HG03196 (cell line): ENCODE results near the gene CMYA5.

ENCODE experiments used
- ATAC-seq: cut with Tn5 transposase; IDR thresholded peaks from one replicate; pipeline ENCODE4 v1.9.1; 2021; ENCODE audit not compliant: unreplicated experiment

CMYA5 gene

DNA sequence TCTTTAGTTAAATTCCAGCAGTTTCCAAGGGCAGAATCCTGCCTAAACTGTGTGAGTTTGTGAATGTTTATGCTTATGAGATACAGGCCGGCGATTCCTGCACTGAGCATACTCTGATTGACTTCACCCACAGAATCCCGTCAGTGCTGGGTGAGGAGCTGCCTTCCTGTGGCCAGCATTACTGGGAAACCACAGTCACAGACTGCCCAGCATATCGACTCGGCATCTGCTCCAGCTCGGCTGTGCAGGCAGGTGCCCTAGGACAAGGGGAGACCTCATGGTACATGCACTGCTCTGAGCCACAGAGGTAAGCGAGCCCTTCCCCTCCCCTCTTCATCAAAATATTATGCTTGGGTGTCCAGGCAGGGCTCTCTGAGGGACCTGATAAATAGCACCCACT, 103.7 kb downstream of the CMYA5 start:
- ATAC-seq = no peak

DNA sequence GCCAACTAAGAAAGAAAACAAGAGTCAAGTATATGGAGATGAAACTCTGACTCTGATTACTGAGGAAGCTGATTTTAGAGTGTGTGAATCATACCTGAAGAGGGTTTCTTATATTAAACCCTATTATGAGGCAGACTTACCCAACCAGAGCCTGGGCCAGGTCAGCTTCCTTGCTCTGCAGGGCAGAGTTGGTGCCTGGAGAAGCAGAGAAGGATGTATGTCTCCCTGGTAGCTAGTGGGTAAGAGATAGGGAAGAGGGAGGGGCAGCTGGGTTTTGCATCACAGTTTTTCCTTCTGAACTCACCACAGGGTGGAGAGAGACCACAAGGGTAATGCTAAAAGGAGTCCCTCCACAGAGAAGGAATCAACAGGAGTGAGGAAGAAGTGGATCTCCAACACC, 104.1 kb downstream of the CMYA5 start:
- ATAC-seq = no peak

DNA sequence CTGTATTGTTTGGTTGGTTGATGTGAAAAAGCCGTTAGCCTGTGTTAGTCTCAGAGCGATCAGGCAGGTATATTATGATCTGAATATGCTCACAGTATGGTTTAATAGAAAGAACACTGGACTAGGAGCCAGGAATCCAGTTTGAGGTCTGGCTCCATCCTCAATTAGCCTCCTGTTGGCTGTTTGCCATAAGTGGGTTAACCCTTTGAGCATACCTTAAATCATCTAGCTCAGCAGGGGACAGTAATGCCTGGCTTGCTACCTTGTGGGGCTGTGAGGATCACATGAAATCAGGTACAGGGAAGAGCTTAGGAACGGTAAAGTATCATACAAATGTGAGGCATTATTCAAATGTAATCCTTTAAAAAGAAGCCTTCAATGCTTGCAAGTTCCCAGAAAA, 104.7 kb downstream of the CMYA5 start:
- ATAC-seq = no peak

DNA sequence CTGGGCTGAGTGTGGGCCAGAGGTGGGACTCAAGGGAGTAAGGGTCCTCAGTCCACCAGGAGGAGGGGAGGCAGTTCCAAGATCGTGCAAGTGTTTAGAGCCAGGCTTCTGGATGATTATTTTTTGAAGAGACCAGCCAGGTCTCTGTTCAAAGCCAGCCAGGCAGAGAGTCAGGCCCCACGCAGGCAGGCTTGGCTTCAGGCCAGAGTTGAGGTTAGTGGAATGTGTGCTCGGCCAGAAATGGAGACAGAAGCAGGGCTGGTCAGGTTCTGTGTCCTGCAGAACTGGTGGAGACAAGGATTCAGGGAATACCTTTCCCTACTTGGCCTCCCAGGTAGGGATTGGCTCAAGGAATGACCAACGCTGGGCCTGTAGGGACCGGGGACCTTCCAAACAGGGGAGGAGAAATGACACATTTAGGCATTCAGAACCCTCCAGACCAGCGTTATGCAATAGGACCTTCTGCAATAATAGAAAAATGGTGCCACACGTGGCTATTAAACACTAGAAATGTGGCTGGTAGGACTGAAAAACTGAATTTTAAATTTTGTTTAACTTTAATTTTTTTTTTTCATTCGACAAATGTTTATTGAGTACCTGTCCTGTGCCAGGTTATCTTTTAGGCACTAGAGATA, 106.2 kb downstream of the CMYA5 start:
- no peak for ATAC-seq

DNA sequence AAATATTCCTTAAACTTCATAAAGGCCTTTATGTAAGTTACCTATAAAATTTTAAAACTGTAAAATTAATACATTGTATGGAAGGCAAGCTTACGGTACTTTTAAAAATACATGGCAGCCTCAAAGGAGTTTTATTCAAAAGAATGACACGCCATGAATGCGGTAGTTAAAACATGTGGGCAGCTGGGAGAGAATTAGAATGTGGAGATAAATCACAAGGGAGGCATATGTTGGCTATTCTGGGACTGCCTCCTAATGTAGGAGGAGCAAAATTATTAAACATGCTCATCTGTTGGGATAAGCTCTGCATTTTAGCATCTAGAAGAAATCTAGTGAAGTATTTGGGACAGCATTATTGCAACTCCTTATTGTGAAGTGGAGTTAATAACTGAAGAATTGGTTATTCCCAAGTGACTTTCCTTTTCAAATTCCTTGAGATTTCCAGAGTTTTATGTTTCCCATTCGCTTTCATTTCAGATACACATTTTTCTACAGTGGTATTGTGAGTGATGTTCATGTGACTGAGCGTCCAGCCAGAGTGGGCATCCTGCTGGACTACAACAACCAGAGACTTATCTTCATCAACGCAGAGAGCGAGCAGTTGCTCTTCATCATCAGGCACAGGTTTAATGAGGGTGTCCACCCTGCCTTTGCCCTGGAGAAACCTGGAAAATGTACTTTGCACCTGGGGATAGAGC, 109.4 kb downstream of the CMYA5 start:
- no peak for ATAC-seq

DNA sequence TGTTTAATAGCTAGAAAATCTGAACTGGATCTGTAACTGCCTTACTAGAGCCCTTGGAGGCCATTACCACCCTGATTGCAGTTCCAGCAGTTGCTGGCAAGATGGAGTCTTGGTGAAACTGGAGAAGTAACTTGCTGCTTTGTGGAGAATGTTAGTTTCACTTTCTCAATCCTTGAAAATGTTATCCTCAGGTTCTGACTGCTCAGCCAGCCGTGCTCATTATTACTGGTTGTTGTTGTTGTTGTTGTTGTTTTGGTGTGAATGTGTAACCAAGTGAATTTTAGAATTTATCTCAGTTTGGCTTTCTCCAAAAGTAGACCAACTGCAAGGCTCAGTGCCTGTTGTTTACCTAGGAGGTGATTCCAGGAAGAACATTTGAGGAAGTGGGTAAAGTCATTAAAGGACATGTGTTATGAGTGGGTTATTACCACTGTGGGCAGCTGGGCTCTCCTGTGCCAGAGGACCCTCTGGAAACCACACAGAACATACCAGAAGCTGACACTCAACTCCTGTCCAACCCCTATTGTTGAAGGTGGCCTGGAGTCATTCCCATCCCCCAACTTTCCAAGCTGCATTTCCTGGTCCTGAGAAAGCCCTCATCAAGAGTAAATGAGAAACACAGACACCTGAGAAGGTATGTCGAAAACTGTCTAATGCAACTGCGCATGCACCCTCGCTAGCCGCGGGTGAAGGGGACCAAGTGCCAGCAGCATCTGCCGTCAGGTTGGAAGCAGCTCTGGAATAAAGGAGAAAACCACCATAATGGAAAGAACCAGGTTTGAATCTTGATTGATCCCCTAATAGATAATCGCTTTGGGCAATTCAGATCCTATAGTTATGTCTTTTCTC, 111.6 kb downstream of the CMYA5 start:
- no peak for ATAC-seq

DNA sequence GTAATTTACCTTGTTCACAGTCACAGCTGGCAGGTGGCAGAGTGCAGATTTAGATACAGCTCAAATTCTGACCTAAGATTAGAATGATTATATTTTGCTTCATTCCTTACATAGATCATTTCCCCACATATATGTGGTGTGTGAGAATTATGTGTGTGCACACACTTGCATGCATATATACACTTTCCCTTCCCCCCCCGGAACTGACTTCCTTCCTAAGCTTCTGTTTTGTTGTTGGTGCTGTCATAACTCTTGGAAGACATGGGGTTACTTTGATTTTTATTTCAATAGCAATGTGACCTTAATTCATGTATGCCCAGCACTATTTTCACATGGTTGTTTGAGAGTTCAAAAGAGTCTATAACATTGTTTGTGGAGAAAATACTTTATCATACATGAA, 112.8 kb downstream of the CMYA5 start:
- no peak for ATAC-seq

DNA sequence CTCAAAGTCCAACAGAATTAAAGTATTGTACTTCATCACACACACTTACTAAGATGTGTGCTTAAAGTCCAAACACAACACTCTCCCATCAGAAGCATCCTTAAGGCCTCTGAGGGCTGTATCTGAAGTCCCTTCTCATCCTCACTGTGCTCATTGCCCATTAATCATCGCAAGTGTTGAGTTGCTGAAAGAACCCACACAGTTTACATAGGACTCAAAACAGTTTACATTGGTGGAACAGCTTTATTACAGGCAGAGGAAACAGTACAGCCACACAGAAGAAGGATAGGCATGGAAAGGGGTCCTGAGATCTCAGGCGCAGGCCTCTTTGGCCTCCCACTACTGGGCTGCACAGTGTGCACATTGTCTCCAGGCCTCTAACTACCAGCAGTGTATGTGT, 113.4 kb downstream of the CMYA5 start:
- no peak for ATAC-seq

DNA sequence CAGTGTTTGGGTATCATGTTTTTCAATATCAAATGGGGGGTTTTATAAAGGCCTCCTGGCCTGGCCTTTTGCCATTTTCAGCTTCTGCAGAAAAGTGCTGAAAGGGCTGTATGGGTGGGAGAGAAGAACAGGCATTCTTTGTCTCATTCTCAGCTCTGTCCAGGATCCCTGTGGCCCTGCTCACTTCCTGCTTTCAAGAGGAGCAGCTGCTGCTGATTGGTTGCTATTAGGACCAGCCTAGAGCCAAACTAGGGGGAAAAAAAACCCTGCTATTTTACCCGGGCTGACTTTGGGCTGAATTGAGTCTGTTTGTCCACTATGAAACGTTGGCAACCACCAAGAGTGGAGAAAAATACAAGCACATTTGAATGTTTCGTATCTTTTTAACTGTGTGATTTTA, 117.1 kb downstream of the CMYA5 start:
- ATAC-seq = no peak

DNA sequence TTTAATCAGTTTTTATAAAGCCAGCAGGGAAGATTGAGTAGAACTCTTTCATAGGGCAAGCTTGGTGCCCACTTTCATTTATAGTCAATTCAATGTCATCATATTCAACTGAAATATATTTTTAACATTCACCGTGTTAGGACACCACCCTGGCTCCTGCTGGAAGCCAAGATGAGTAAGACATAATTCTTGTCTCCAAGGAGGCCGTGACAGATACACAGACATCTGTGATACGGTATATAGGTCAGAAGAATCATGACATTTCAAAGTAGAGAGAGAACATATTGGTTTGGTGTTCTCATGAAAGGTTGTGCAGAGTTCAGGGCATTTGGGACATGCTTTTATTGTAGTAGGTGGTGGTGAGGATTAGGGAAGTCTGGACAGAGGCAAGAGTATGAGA, 120.1 kb downstream of the CMYA5 start:
- ATAC-seq = no peak

DNA sequence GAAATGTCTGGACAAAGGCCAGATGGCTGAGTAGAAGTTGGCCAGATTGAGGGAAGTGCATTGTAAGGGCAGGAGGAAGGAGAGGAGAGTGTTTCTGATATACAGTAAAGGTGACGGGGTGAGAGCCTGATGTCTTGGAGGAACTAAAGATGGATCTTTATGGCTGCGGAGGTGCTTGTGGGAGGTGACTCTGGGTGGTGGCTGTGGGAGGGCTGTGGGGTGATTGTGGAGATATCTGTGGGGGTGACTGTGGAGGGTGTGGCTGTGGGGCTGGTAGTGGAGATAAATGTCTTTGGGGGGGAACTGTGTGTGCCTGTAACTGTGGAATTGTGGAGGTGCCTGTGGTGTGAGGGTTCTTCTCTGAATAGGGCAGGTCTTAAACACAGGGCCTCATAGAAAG, 121.4 kb downstream of the CMYA5 start:
- no peak for ATAC-seq

DNA sequence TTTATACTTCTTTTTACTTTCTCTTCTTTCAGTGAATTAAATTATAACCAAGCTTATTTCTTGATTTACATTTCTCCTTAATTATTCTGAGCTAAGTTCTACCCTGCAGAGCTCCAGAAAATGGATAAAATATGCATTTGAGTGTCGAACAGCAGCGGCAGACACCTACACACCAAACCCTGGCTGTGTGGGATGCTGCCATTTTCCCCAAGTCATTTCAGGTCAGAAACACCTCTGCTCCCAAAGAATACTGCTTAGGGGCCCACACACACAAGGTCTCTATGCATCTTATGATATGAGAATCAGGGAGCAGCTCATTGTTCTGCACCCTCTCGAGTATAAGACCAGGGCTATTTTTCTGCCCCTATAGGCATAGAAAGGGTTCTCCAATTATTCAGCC, 122.3 kb downstream of the CMYA5 start:
- no peak for ATAC-seq

DNA sequence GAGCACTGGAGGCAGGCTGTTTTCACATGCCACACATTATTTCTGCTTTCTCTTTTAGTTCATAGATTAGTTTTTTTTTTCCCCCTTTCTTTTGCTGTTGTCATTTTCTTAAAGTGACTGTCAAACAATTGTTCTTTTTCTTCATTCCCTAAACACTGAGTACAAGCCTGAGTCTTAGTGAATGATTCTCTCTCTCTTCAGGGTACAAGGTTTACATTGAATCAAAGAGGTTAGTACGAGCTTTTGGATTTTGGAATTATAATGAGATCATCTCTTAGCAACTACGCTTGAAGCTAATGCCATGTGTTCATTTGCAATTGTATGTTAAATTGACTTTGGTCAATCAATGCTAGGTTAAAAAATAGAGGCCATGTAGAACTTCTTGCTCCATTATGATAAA, 125.1 kb downstream of the CMYA5 start:
- ATAC-seq = no peak

DNA sequence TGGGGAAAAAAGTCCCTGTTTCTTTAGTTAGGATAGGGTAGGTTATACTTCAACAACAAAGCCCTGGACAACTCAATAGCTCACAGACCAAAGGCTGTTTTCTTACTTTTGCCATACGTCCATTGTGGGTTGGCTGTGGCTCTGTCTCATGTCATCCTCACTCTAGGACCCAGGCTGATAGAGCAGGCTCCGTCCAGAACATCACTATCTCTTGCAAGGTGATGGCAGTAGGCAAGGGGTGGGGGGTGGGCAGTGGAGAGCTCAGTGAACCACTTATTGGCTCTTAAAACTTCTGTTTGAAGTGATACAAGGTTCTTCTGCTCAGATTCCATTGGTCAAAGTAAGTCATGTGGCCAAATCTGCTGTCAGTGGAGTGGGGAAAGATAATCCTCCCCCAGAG, 126.4 kb downstream of the CMYA5 start:
- no peak for ATAC-seq

DNA sequence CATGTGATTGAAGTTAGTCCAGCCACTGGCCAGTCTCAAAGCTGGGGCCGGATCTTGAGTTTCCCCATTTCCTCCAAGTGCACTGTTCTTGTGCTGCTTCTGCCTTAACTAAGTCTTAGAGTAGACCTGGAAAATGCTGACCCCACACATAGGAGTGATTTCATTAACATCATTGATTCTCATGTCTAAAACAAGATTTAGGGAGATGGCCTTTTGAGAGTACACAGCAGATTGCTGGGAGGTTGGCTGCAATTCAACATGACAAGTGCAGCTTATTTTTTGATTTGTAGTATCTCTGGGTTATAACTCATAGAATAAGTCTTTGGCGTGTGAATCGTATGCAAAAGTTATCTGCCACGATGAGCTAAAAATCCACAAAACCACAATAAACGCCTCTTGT, 131.0 kb downstream of the CMYA5 start:
- ATAC-seq = no peak

DNA sequence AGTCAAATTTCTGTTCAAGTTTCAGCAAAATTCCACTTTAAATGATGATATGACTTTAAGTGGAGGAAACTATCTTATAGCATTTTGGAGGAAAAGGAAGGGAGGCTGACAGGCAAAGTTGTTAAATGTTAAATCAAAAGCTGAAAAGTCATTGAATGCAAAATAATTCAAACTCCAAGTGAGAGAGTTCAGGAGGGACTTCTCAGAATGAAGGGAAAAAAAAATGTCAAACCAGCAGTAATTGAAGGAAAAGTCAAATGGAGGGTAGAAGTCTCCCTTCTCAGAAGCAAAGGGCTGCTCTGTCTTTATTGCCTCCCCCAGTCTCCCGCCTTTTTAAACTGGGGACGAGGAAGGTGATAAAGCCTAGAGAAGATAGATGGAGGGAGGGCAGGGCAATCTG, 134.8 kb downstream of the CMYA5 start:
- no peak for ATAC-seq

DNA sequence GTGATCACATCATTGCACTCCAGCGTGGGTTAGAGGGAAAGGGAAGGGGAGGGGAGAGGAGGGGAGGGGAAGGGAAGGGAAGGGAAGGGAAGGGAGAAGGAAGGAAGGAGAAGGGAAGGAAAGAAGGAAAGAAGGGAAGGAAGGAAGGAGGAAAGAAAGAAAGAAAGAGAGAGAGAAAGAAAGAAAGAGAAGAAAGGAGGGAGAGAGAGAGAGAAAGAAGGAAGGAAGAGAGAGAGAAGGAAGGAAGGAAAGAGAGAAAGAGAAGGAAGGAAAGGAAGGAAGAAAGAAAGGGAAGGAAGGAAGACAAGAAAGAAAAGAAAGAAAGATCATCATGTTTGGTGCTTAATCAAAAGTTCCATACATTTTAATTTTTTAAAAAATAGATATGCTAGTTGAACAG, 136.2 kb downstream of the CMYA5 start:
- ATAC-seq = no peak

DNA sequence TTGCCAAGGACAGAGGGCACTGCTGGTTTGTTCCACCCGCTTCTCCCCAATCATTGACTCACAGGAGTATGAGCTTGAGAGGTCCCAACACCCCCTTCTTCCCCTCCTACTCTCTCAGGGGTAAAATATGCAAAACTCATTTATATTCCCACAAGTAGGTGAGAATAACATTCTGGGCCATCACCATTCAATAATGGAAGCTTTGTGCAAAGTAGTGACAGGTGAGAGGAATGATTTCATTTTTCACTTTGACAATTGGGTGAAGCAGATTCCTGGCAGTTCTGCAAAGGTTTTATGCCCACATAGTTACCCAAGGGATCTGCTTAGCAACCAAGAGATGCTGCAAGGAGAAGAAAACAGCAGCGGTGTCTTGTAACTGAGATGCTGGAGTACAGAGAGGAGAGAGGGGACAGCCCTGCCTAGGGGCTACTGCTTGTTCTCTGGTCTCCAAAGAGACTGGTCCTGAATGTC, 137.6 kb downstream of the CMYA5 start:
- no peak for ATAC-seq

DNA sequence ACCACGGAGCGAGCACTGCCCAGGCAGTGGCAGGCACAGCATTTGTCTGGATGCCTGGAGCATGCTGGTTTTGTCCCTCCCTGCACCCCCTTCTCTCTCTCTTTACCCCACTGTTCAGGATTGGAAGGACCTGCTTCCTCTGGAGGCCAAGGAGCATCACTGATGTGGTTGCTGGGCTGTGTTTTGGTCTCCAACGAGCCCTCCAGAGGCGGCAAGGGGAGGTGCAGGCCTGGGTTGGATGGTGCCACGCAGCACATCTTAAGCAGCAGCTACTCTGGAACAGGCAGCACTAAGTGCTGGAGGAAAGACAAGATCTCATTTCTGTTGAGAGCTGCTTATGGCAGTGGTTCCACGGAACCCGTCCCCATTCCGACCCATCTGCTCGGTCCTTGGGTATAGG, 139.6 kb downstream of the CMYA5 start:
- no peak for ATAC-seq

DNA sequence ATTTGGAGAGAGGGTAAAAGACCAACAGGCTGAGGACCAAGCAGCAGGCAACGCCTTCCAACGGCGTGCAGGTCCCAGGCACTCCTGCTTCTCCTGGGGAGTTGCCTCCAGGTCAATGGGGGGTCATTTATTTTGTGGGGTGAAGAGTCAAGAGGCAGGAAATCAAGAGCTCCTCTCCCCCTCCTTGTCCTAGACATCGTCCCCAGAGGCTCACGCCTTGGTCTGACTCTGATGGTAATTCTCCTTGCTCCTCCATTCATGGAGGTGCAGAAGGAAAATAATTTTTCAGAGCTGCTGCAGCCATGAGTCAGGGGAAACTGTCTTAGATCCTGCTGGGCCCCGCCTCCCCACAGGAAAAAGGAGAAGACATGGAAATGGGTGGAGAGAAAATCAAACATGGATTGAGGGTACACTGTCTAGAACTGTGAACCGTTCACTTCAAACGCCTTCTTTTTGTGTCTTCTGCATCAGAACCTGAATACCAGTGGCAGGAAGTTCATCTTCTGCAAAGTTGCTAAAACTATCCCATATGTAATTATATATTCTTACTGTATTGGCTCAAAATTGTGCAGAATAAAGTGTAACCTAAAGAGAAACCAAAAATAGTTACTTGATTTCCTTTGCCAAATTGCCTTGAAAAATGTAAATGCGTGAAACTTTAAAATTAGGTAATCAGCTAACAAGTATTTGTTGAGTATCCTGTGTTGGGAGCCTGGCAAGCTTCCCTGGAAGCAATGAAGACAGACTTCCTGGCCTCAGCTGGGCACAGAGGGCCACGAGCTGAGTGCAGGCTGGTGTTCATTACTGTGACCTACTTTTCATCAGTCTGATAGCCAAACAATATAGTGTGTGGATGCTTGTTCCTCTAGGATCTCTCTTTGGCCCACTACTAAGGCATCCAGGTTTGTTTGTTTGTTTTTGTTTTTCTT, 142.0 kb downstream of the CMYA5 start:
- no peak for ATAC-seq

DNA sequence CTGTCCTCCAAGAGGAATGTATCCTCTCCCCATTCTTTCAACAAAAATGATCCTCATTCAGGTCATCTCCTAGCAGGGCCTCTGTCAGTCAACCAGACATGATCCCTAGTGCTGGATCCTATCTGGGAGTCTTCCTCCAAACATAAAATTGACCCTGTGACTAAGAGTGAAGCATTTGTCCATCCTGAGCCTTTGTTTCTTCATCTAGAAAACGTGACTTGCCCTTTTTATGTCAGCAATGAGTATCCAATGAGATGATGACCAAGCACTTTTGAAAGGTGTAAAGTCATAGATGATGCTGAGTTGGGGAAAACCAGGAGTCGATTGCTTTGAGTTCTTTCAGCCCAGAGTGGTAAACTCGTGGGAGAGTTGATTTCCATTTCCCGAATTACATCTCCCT, 143.3 kb downstream of the CMYA5 start:
- ATAC-seq = no peak
